Measurements from ENCODE around the gene CNTNAP1. TPM values are rescaled to one million over a fixed set of nuclear protein-coding genes. Genes with fewer than 3 reads are reported as not detected.

Gene CNTNAP1
- total RNA-seq, 1 donor = 32.0 TPM

- DNase-seq (ENCODE audit: low read depth) = peak; percentile 70
- H3K4me3 ChIP-seq (ENCODE audit: low read depth, low read length) = peak overlapping the region; percentile 55
- peak; percentile 59 for TF ChIP-seq CTCF (IDR thresholded peaks at IDR 0.05; ENCODE audit: insufficient read depth, low read length)
These were observed 2.6 kb upstream of the CNTNAP1 start for GRCh38 chr17:42679492-42680330.

- no peak for TF ChIP-seq CTCF (IDR thresholded peaks at IDR 0.05; ENCODE audit: insufficient read depth, low read length)
- no peak for DNase-seq (ENCODE audit: low read depth)
- peak overlapping the region; percentile 49 for H3K4me3 ChIP-seq (ENCODE audit: low read depth, low read length)
These were observed 2.0 kb upstream of the CNTNAP1 start for GRCh38 chr17:42680331-42680808.

- peak overlapping the region; percentile 80 for H3K4me3 ChIP-seq (ENCODE audit: low read depth, low read length)
- TF ChIP-seq CTCF (IDR thresholded peaks at IDR 0.05; ENCODE audit: insufficient read depth, low read length) = no peak
- peak; percentile 61 for DNase-seq (ENCODE audit: low read depth)
These were observed 532 bp downstream of the CNTNAP1 start for GRCh38 chr17:42682722-42683403.

GRCh38 chr17:42683407-42684034 lies 1.2 kb downstream of the CNTNAP1 start:
- H3K4me3 ChIP-seq (ENCODE audit: low read depth, low read length) = peak overlapping the region; percentile 80
- peak; percentile 42 for DNase-seq (ENCODE audit: low read depth)
- TF ChIP-seq CTCF (IDR thresholded peaks at IDR 0.05; ENCODE audit: insufficient read depth, low read length) = no peak

GRCh38 chr17:42684929-42685556 lies 2.7 kb downstream of the CNTNAP1 start:
- no peak for TF ChIP-seq CTCF (IDR thresholded peaks at IDR 0.05; ENCODE audit: insufficient read depth, low read length)
- no peak overlapping the region for H3K4me3 ChIP-seq (ENCODE audit: low read depth, low read length)
- no peak for DNase-seq (ENCODE audit: low read depth)

- no peak for TF ChIP-seq CTCF (IDR thresholded peaks at IDR 0.05; ENCODE audit: insufficient read depth, low read length)
- DNase-seq (ENCODE audit: low read depth) = no peak
- no peak overlapping the region for H3K4me3 ChIP-seq (ENCODE audit: low read depth, low read length)
These were observed 3.5 kb downstream of the CNTNAP1 start for GRCh38 chr17:42685831-42686230.
